ENCODE results near the gene SYNM.
A peak's percentile ranks its signal among the peaks of the same experiment; 100 is the strongest.

Gene SYNM

GRCh38 chr15:99086327-99086667, 18.6 kb upstream of the SYNM start:
- DNase-seq, result no peak

DNA sequence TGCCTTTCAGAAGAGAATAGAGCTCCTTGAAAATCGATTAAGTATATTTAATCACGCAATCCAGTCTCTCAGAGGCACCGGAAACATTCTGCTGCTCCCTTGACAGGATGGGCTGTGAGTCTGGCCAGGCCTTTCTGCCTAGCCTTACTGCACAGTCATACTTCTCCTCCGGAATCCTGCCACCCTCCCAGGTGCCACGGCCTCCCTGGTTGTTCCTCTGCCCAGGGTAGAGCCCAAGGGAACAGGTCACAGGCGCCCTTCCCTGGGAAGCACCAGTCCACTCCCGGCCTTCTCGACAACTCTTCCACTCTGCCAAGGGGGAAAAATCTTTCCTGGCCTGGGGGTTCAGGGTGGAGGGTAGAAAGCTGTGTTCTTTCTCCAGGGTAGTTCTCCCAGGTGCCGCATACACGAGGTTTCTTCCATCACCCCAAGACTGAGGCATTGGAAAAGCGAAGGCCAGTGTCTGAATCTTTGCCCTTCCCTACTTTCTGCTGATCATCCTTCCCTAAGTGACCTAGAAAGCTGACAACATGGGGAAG, 17.4 kb upstream of the SYNM start:
- DNase-seq, result no peak

GRCh38 chr15:99090011-99090699, 14.7 kb upstream of the SYNM start:
- DNase-seq, result no peak

- DNase-seq, result no peak
Observed at GRCh38 chr15:99090938-99091337, 13.9 kb upstream of the SYNM start.

- no peak for DNase-seq
Observed at GRCh38 chr15:99092554-99093172, 12.2 kb upstream of the SYNM start.

DNA sequence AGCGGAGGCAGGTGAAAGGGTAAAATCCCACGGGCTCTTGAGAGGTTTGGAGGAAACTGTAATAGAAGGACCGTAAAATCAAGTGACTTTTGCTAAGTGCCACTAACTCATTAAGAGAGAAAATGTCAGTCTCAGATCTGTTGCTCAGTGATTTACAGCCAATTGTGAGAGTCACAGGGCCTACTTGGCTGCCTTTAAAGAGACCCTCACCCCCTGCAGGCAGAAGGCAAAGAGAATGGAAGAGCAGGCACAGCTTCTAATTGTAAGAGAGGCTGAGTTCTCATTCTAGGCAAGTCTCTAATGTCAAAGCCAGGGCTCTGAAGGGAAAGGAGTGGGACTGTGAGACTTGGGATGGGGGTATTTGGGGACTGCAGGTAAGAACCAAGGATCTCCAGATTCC, 9.3 kb upstream of the SYNM start:
- DNase-seq, result no peak

GRCh38 chr15:99096173-99096893, 8.5 kb upstream of the SYNM start:
- no peak for DNase-seq

- DNase-seq, result no peak
Observed at GRCh38 chr15:99096894-99097426, 7.9 kb upstream of the SYNM start.

DNA sequence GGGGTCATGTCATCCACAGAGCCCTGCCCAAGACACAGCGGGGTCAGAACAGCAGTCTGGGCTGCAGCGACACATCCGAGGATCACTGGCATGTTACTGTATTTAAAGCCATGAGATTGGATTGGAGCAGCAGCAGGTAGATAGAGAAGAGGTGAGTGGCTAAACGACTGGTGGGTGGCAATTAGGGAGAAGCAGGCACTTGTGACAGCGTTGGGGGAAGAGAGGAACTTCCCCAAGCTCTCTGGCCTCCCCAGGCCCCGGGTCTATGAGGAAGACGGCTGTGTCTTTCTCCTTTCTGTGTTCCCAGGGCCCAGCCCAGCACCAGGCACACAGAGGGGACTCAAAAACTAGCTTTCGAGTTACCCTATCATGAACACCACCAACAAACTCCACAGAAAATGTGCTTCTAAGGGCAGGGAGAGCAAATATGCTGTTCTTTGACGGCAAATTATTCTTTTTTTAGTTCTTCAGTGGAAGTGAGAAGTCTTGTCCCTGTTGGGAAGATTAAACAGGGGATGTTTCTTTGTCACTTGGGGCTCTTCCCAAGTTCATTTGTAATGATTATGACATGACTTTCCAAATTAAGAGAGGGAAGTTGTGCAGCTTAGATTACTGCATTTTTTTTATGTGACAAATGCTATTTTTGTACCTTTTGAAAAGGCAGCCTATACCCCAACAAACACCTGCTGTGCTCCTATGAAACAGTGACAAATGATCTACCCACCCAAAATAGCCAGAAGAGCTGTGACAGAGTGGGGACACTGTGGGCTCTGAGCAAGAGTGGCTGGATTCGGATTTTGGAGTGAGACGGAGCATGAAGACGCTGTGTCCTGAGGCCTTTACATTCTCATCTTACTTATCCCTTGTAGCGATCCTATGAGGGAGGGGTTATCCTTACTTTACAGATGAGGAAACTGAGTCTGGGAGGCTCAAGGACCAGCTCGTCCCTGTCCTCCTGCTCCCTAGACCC, 7.2 kb upstream of the SYNM start:
- no peak for DNase-seq

DNA sequence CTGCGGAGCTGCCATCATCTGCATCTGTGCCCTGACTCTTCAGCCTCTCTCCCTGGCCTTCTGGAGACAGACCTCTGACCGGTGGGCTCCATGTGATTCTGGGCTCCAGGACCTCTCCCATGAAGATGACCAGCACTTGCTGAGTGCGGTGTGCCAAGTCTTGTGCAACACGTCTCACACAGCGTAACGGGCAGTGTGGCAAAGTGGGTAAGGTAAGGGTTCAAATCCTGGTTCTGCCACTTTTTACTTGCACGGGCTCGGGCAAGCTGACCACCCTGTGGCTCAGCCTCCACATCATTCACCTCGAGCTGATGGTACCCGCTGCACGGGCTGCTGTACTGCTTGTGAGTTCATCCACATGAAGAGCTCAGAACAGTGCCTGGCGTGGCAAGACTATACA, 6.5 kb upstream of the SYNM start:
- DNase-seq, result no peak

DNA sequence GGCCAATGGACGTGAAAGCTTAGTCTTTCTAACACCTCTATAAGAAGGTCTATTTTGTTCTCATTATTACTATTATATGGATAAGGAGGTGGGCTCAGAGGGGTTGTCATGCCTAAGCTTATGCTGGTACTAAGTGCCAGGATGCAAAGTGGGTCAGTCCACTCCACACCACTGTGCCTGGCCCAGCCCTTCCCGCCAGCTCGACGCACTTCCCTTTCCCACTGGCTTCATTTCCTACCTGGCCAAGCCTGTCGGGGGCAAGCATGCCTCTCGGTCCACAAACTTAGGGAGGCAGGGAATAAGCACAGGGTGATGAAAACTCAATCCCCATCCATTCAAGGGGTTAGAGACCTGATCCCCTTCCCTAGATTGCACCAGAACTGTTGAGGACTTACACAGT, 5.9 kb upstream of the SYNM start:
- no peak for DNase-seq

GRCh38 chr15:99099661-99100060, 5.2 kb upstream of the SYNM start:
- DNase-seq, result no peak

- DNase-seq, result peak; percentile 35 to 74
Observed at GRCh38 chr15:99100245-99101173, 4.4 kb upstream of the SYNM start.

DNA sequence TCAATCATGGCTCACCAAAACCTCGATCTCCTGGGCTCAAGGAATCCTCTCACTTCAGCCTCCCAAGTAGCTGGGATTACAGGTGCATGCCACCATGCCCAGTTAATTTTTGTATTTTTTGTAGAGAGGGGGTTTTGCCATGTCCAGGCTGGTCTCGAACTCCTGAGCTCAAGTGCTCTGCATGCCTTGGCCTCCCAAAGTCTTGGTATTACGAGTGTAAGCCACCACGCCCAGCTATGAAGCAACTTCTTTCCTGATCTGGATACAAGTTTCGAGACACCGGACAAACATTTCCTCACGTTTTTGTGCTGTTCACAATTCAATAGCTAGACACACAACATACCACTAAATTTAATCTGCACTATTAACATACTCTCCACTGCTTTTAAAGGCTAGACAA, 3.4 kb upstream of the SYNM start:
- no peak for DNase-seq

DNA sequence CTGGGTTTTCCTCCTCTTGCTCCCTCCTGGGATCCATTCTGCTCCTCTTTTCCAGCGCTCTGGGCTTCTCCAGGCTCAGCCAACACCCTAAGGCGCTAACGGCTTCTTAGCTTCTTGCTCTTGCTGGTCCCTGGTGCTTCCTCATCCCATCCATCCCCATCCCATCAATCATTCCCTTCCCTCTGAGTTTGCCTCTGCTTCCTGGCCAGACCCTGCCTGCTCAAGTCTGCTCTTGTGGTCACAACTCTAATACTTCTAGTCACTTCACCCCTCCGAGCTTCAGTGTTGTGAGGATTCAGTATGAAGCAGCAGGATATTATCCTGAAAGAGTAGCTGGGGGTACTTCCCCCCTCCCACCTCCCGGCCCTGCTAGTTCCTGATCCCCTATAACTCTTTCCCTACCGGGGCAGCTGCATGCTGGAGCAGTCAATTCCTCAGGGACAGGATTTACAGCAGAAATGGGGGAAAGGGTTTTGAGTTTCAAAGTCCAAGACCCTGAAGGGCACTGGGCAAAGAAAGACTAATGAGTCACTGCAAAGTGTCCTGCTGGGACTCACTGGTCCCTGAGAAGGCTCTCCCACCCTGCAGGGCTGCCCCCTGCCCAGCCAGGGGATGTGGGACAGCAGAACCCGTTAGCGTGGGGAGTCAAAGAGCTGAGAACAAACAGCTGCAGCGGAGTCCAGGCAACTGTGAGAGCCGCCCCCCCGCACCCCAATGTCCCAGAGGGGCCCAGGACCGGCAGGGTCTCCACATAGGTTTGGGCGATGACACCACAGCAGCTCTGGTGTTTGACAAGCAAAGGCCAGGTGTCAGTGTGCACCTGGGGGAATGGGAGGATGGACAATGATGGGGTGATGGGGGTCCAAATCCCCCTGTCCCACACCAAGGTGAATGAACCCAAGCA, 2.3 kb upstream of the SYNM start:
- DNase-seq, result no peak

GRCh38 chr15:99103279-99103678, 1.6 kb upstream of the SYNM start:
- no peak for DNase-seq

DNA sequence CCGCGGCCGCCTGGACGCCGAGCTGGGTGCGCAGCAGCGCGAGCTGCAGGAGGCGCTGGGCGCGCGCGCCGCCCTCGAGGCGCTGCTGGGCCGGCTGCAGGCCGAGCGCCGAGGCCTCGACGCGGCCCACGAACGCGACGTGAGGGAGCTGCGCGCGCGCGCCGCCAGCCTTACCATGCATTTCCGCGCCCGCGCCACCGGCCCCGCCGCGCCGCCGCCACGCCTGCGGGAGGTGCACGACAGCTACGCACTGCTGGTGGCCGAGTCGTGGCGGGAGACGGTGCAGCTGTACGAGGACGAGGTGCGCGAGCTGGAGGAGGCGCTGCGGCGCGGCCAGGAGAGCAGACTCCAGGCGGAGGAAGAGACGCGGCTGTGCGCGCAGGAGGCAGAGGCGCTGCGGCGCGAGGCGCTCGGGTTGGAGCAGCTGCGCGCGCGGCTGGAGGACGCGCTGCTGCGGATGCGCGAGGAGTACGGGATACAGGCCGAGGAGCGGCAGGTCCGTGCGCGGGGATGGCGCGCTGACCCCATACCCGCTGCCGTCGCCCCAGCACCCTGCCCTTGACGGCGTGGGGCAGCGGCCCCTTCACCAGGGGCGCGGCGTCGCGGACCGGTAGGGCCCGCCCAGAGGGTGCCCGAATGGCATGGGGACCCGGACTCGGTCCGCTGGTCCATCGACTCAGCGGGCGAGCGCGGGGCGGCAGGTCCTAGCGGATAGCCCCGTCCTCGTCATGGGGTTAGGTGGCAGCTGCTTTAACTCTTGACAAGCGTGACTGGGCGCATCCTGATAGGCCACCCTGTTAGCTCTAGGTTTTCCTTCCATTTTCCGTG, 848 bp downstream of the SYNM start:
- DNase-seq, result peak; percentile 53 to 64

DNA sequence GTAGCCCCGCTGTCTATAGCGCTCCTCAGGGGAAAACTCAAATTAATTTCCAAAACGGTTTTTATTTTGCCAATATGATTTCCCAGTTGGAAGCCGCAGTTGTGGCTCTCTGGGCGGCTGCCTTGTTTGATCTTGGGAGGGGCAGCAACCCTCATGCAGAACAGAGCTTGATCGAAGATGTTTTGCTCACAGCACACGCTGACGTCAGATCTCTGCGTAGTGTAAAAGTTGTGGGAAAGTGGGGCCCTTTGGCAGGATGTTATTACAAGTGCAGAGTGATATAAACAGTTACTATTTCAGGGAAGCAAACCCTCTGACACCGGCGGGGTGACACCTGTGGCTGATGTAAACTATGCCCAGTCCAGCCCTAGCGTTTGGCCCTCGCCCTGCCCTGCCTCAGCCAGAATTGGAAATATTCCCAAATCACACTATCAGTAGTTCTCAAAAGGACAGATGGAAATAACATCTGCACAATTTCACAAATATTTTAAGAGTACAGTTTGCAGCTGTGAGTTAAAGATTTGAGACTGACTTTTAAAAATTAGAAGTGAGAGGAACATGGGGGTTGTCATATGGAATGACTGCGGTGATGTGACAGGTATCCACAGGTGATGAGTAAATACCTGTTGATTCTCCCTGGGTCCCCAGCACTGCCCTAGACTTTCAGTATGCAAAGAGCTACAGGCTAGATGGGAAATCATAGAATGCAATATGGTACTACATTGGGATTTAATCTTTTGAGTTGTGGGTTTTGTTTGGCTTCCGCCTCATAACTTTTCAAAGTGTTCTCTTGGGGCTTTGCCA, 1.7 kb downstream of the SYNM start:
- DNase-seq, result no peak

- DNase-seq, result no peak
Observed at GRCh38 chr15:99108993-99109392, 4.1 kb downstream of the SYNM start.
